OCI-LY3 (cell line): ENCODE data around the gene PAGE2B.
"Not testable (repeated sequence)": the region's sequence is repeated elsewhere in the genome, so short reads cannot be mapped to it uniquely, and the experiment has no call there.

ENCODE experiments used
- H2AFZ ChIP-seq: fragments of 200-600, 300-600 bp; shearing (Covaris generic); 2 replicates; pipeline ENCODE4 v1.6.0; 2014; ENCODE audit warnings: antibody characterized with exemption, low read depth, low read length
- H3K27ac ChIP-seq: fragments of 200-600, 300-600 bp; sonication (generic); 2 replicates; pipeline ENCODE4 v1.5.1; 2014; ENCODE audit warnings: mild to moderate bottlenecking, low read length, moderate library complexity, mixed read lengths
- H3K27me3 ChIP-seq: fragments of 200-600, 300-600 bp; sonication (generic); 2 replicates; pipeline ENCODE4 v1.6.1; 2014; ENCODE audit warnings: low read depth, low read length, mixed read lengths
- H3K36me3 ChIP-seq: fragments of 200-600, 300-600 bp; sonication (generic); replicated peaks from 2 replicates; pipeline ENCODE3; 2014; ENCODE audit warnings: low read depth, low read length, mixed read lengths
- H3K4me1 ChIP-seq: fragments of 300-600, 200-600 bp; sonication (generic); 2 replicates; pipeline ENCODE4 v1.6.1; 2014; ENCODE audit warnings: low read length, mixed read lengths
- H3K4me2 ChIP-seq: fragments of 200-600, 300-600 bp; sonication (generic); 2 replicates; pipeline ENCODE4 v1.6.1; 2014; ENCODE audit warnings: low read length, mixed read lengths
- H3K4me3 ChIP-seq: fragments of 300-600, 200-600 bp; sonication (generic); 2 replicates; pipeline ENCODE4 v1.5.1; 2014; ENCODE audit warnings: antibody characterized with exemption, mild to moderate bottlenecking, low read length, moderate library complexity
- H3K79me2 ChIP-seq: fragments of 300-600, 200-600 bp; shearing (Covaris generic); 2 replicates; pipeline ENCODE4 v1.6.1; 2014; ENCODE audit warnings: mild to moderate bottlenecking, low read length, mixed read lengths
- H3K9ac ChIP-seq: fragments of 300-600, 200-600 bp; shearing (Covaris generic); 2 replicates; pipeline ENCODE4 v1.6.0; 2014; ENCODE audit warnings: mild to moderate bottlenecking, low read length, moderate library complexity
- H3K9me3 ChIP-seq: fragments of 200-600, 300-600 bp; shearing (Covaris generic); 2 replicates; pipeline ENCODE4 v1.6.1; 2014; ENCODE audit warnings: low read length, mixed read lengths; ENCODE audit not compliant: insufficient read depth
- H4K20me1 ChIP-seq: fragments of 200-600, 300-600 bp; sonication (generic); 2 replicates; pipeline ENCODE4 v1.6.1; 2016; ENCODE audit warnings: low read length, mixed read lengths; ENCODE audit not compliant: insufficient read depth
- EZH2phosphoT487 ChIP-seq: fragments of 200-600 bp; shearing (Covaris generic); IDR thresholded peaks from 2 replicates; pipeline ENCODE4 v1.6.1; 2018; ENCODE audit warnings: antibody characterized with exemption, mixed run types, low read depth
- TF ChIP-seq, protein P1 (sequence below): fragments of 200-600, 300-600 bp; sonication (generic); IDR thresholded peaks from 2 replicates; pipeline ENCODE4 v1.5.1; 2014; ENCODE audit warnings: antibody characterized with exemption, low read length, low read depth

Gene PAGE2B

DNA sequence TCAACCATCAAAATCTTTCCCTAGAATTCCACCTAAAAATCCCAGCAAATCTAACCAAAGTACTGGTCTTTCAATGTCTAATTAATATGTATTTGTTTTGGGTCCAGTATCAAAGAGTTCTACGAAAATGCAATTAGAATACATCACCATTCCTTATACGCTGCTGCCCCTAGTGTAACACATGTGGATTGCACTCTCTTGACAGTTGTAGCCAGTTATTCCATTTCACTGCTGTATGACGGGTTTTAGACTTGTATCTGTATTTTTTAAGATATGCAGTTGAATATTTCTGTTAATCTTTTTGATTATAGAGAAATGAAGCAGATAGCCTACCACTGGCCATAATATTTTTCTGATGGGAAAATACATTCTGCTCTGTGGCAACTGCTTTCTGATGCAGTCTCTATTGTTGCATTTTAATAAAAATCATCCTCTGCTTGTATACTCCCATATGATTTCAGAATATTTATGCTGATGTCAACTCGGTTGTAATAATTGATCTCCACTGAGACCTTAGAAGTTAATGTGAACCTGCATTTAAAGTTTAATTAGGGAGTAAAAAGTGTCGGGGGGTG, 17.1 kb upstream of the PAGE2B start:
- Histone ChIP-seq H2AFZ (peak overlapping the region; percentile 79), H4K20me1 (no peaks in the 10 kb centered on the region), H3K9ac (no peak overlapping the region), H3K36me3 (no peaks in the 10 kb centered on the region), H3K27ac (no peak overlapping the region), H3K4me3 (peak overlapping the region; percentile 41), H3K4me1 (no peaks in the 10 kb centered on the region), H3K27me3 (no peaks in the 10 kb centered on the region), H3K4me2 (peak overlapping the region; percentile 47), H3K9me3 (no peaks in the 10 kb centered on the region), H3K79me2 (no peaks in the 10 kb centered on the region)
- TF ChIP-seq, protein P1, sequence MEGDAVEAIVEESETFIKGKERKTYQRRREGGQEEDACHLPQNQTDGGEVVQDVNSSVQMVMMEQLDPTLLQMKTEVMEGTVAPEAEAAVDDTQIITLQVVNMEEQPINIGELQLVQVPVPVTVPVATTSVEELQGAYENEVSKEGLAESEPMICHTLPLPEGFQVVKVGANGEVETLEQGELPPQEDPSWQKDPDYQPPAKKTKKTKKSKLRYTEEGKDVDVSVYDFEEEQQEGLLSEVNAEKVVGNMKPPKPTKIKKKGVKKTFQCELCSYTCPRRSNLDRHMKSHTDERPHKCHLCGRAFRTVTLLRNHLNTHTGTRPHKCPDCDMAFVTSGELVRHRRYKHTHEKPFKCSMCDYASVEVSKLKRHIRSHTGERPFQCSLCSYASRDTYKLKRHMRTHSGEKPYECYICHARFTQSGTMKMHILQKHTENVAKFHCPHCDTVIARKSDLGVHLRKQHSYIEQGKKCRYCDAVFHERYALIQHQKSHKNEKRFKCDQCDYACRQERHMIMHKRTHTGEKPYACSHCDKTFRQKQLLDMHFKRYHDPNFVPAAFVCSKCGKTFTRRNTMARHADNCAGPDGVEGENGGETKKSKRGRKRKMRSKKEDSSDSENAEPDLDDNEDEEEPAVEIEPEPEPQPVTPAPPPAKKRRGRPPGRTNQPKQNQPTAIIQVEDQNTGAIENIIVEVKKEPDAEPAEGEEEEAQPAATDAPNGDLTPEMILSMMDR: peak; percentile 74
- TF ChIP-seq EZH2phosphoT487: no peak

DNA sequence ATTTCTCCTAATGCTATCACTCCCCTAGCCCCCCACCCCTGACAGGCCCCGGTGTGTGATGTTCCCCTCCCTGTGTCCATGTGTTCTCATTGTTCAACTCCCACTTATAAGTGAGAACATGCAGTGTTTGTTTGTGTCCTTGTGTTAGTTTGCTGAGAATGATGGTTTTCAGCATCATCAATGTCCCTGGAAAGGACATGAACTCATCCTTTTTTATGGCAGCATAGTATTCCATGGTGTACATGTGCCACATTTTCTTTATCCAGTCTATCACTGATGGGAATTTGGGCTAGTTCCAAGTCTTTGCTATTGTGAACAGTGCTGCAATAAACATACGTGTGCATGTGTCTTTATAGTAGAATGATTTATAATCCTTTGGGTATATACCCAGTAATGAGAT, 7.7 kb upstream of the PAGE2B start:
- not testable (repeated sequence) for H3K27ac ChIP-seq, H4K20me1 ChIP-seq, H2AFZ ChIP-seq, H3K9ac ChIP-seq, H3K4me3 ChIP-seq, H3K79me2 ChIP-seq, H3K4me1 ChIP-seq, H3K9me3 ChIP-seq, H3K4me2 ChIP-seq, H3K36me3 ChIP-seq, H3K27me3 ChIP-seq

DNA sequence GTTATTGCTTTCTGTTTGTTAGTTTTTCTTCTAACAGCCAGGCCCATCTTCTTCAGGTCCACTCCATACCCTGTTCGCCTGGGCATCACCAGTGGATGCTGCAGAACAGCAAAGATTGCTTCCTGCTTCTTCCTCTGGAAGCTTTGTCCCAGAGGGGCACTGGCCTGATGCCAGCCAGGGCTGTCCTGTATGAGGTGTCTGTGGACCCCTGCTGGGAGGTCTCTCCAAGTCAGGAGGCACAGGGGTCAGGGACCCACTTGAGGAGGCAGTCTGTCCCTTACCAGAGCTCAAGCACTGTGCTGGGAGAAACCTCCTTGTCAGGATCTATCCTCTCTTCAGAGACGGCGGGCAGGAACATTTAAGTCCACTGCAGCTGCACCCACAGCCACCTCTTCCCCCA, 2.5 kb upstream of the PAGE2B start:
- Histone ChIP-seq H3K4me2 (no peak overlapping the region), H3K4me3 (no peak overlapping the region), H4K20me1 (no peaks in the 10 kb centered on the region), H3K4me1 (no peaks in the 10 kb centered on the region), H3K9ac (no peak overlapping the region), H3K27me3 (no peaks in the 10 kb centered on the region), H3K79me2 (no peaks in the 10 kb centered on the region), H2AFZ (no peak overlapping the region), H3K9me3 (no peaks in the 10 kb centered on the region), H3K36me3 (no peaks in the 10 kb centered on the region), H3K27ac (no peak overlapping the region)
- TF ChIP-seq, protein P1: no peak
- no peak for TF ChIP-seq EZH2phosphoT487

DNA sequence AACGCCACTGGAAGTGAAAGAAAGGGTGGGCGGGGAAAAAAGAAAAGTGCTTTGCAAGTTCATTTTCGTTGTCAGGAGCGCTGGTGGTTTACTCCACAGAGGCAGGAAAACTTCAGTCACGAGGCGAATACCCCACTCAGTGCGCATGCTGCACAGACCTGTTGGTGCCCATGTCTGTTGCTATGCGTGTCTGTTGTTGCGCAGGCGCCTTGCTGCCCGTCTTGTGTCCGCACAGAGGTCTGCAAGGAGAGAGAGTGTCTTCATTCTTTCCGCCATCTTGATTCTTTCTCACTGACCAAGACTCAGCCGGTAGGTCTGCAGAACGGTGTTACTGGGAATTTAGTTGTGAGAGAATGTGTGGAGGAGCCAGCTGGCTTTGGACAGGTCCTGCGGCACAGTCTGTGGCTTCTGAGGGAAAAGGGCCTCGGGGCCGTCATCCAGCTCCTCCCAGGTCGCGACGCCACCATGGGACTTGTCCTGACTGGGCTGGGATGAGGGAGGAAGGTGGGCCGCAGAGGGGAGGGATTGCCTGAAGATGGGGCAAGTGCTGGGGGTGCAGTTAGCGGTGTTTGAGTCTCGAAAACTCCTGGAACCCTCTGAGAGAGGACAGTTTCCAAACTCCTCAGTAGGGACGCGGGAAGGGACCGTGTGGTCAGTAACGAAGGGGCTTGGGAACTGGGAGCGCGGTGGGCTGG, 14.1 kb downstream of the PAGE2B start, which contains the start of gene PAGE2:
Gene PAGE2 (plus strand): TSS at position 224 of the 695 bp plus-strand sequence. CDS start 1,003 bp downstream, outside the sequence.
- H3K9me3 ChIP-seq: no peaks in the 10 kb centered on the region
- H3K4me3 ChIP-seq: no peak within 1 kb of the TSS
- no peaks in the 10 kb centered on the region for H3K79me2 ChIP-seq
- H3K9ac ChIP-seq: no peak within 1 kb of the TSS
- H4K20me1 ChIP-seq: no peaks in the 10 kb centered on the region
- H3K4me2 ChIP-seq: no peak within 1 kb of the TSS
- H2AFZ ChIP-seq: no peak within 1 kb of the TSS
- TF ChIP-seq EZH2phosphoT487: no peak
- TF ChIP-seq, protein P1: no peak
- no peak within 1 kb of the TSS for H3K27ac ChIP-seq
- H3K36me3 ChIP-seq: no peaks in the 10 kb centered on the region
- H3K27me3 ChIP-seq: no peaks in the 10 kb centered on the region
- H3K4me1 ChIP-seq: no peaks in the 10 kb centered on the region
